GM21381 (cell line): Measurements from ENCODE around the gene UBE3C.

Source experiments
- ATAC-seq: cut with Tn5 transposase; IDR thresholded peaks from one replicate; pipeline ENCODE4 v1.9.1; 2021; ENCODE audit warnings: mild to moderate bottlenecking, moderate library complexity; ENCODE audit not compliant: unreplicated experiment

UBE3C gene

DNA sequence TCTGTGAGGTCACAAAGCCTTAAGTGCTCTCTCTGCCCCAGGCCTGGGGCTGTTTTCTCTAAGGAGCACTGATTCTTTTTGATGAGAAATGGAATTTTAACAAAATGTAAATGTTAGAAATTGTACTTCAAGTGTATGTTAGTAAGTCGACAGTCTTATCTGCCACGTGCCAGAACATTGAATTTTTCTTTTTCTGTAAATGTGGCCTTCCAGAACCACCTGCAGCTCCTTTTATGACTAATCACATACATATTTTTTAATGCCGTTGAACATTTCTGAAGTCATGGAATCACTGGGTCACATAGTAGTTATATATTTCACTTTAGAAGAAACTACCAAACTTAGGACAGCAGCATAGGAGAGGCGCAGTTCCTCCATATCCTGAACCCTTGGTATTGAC is 38.0 kb downstream of the UBE3C start:
- ATAC-seq, result no peak

GRCh38 chr7:157177333-157177982 is 38.7 kb downstream of the UBE3C start:
- ATAC-seq, result no peak

DNA sequence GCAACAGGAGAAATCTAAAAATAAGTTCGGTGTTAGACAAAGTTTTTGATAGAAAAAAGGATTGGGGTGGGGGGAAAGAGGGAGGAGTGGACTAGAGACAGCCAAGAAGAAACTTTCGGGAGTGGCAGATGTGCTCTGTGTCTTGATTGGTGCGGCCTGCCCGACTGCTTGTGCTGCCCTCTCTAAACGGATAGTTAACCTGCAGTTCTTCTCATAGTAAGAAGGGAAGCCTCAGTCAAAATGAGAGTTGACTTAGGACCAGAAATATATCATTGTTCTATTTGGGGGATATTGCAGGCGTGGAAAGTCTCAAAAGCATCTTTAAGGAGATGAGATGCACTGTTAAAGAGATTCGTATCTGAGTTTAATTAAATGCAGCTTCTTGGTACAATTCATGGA is 39.3 kb downstream of the UBE3C start:
- no peak for ATAC-seq

GRCh38 chr7:157183832-157184231 is 45.1 kb downstream of the UBE3C start:
- ATAC-seq, result no peak

GRCh38 chr7:157188091-157188665 is 49.5 kb downstream of the UBE3C start:
- no peak for ATAC-seq

- ATAC-seq, result no peak
Observed at GRCh38 chr7:157189405-157189804, 50.7 kb downstream of the UBE3C start.

GRCh38 chr7:157192861-157193260 is 54.1 kb downstream of the UBE3C start:
- ATAC-seq, result no peak

GRCh38 chr7:157193274-157193673 is 54.5 kb downstream of the UBE3C start:
- ATAC-seq, result no peak

- no peak for ATAC-seq
Observed at GRCh38 chr7:157194948-157195347, 56.2 kb downstream of the UBE3C start.

GRCh38 chr7:157195868-157196267 is 57.1 kb downstream of the UBE3C start:
- ATAC-seq, result no peak

DNA sequence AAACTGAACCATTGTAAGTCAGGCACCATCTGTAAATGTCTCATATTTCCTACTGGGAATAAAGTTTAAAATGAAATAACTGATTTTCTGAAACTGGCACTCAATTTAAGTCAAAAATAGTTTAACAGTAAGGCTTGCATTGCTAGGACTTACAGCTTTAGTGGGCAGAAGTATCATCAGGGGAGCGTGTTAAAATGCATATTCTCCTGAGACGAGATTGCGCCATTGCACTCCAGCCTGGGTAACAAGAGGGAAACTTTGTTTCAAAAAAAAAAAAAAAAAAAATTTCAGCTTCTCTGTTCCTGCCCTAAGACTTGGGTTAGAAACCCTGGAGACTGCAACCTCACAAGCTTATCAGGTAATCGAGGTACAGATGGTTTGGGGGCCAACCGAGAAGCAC is 65.4 kb downstream of the UBE3C start:
- no peak for ATAC-seq

GRCh38 chr7:157205438-157205837 is 66.7 kb downstream of the UBE3C start:
- no peak for ATAC-seq

DNA sequence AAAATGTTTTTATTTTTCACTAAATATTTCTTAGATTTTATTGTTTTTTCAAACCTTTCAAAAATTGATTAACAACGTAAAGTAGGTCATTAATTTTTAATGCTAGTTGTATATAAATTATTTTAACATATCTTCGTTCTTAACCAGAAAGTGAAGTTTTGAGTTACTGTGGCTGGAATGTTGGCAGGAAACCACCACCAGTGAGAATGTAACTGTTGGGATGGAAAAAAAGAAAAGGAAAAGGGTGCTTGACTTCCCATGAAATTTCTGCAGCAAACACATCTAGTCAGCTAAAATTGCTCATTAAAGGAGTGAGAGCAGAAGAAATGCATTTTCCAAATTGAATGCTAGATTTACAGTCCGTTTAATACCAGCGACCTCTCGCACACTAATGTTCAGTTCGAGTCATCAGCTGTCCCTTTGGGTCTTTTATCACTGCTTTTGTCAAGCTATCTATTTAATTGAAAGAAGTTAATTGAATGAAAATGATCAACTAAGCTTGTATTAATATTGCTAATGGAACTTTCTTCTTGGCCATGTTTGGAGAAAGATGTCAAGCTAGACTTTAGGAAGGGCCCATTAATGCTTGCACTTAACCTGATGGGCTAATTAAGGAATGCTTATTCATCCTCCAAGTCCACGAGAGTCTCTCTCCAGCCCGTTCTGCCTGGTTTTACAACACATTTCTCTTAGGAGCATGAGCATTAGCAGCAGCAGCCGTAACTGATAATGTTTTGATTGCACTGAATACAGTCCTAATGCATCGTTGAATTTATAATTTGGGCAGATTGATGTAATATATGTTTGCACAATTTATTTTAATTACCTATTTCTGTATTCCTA is 70.1 kb downstream of the UBE3C start:
- no peak for ATAC-seq

DNA sequence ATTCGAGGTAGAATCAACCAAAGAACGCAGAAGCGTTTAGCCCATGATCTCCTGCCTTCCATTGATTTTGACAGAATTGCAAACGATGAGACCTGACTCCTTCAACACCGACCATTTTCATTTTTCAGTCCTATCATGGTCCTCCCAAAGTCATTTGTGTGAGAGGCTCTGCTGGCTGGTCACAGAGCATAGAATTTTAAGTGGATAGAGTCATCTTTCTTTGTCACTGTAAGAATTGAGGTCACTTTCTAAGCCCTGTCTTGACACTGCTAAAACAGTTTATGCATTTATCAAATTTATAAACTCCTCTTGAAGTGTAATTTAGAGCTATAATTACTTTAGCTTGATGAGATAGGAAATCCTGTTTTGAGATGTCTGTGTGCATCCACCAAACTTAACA is 72.0 kb downstream of the UBE3C start:
- ATAC-seq, result no peak

DNA sequence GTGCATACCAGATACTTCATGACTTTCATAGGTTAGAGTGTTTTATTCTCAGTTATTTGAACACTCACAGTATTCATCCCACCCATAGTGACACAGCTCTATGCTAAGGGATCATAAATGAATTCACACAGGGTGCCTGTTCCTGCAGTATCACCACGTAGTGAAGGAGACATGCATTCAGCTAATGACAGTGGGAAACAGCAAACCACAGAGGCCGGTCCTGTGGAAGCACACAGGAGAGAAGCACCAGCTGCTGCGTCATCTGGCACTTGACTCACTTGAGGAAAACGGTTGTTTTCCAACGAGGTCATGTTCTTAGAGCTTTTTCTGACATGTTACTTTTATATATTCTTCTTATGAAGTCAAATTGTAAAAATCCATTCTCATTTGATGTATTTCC is 73.0 kb downstream of the UBE3C start:
- no peak for ATAC-seq

GRCh38 chr7:157219154-157219553 is 80.4 kb downstream of the UBE3C start:
- peak; percentile 88 for ATAC-seq

- ATAC-seq, result no peak
Observed at GRCh38 chr7:157220916-157221569, 82.3 kb downstream of the UBE3C start.

- ATAC-seq, result no peak
Observed at GRCh38 chr7:157222687-157223086, 84.0 kb downstream of the UBE3C start.

- ATAC-seq, result no peak
Observed at GRCh38 chr7:157224627-157225026, 85.9 kb downstream of the UBE3C start.

GRCh38 chr7:157228864-157229422 is 90.2 kb downstream of the UBE3C start:
- ATAC-seq, result no peak

DNA sequence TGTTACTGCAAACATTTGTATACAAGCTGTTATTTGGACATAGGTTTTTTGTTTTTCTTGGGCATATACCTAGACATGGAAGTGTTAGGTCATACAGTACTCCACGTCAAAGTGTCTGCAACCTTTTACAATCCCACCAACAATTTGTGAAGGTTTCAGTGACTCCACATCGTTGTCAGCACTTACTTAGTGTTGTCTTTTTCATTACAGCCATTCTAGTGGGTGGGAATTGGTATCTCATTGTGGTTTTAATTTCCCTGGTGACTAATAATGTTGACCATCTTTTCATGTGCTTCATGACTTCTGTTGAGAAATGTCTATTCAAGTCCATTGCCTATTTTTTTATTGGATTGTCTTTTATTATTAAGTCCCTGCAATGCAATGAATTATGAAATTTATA is 95.0 kb downstream of the UBE3C start:
- no peak for ATAC-seq
